Fibroblast of skin of right quadriceps (primary cell): ENCODE measurements around the gene TANC1.
"Not testable (repeated sequence)": the region's sequence is repeated elsewhere in the genome, so short reads cannot be mapped to it uniquely, and the experiment has no call there.

Experiments
- DNase-seq: peaks from one replicate; pipeline ENCODE4 v3.0.0-alpha.2; 2013

Gene TANC1

GRCh38 chr2:159032580-159032979 lies 64.1 kb downstream of the TANC1 start:
- no peak for DNase-seq

DNA sequence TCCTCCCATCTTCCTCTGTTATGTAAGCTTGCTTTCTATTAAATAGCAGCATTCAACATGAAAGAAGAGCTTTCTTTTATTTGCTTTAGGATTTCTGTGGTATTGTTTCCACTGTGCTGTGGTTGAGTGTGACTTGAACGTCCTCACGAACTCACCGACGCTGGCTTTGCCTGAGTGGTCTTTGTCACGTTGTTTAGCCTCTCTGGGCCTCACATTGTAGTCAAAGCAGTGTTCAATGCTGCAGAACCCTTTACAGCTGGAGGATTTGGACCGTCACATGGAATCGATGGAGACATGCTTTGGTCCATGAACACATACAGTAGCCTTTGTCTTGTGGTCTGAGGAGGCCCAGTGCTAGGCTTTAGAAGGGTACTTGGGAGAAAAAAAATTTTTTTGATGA lies 66.3 kb downstream of the TANC1 start:
- no peak for DNase-seq

- peak; percentile 56 for DNase-seq
Measured at GRCh38 chr2:159035790-159036411, 67.5 kb downstream of the TANC1 start.

- not testable (repeated sequence) for DNase-seq
Measured at GRCh38 chr2:159036461-159036860, 68.0 kb downstream of the TANC1 start.

DNA sequence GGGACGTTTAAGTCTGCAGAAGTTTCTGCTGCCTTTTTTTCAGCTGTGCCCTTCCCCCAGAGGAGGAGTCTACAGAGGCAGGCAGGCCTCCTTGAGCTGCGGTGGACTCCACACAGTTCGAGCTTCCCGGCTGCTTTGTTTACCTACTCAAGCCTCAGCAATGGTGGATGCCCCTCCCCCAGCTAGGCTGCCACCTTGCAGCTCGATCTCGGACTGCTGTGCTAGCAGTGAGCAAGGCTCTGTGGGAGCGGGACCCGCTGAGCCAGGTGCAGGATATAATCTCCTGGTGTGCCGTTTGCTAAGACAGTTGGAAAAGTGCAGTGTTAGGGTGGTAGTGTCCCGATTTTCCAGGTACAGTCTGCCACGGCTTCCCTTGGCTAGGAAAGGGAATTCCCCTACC lies 72.9 kb downstream of the TANC1 start:
- DNase-seq = not testable (repeated sequence)

DNA sequence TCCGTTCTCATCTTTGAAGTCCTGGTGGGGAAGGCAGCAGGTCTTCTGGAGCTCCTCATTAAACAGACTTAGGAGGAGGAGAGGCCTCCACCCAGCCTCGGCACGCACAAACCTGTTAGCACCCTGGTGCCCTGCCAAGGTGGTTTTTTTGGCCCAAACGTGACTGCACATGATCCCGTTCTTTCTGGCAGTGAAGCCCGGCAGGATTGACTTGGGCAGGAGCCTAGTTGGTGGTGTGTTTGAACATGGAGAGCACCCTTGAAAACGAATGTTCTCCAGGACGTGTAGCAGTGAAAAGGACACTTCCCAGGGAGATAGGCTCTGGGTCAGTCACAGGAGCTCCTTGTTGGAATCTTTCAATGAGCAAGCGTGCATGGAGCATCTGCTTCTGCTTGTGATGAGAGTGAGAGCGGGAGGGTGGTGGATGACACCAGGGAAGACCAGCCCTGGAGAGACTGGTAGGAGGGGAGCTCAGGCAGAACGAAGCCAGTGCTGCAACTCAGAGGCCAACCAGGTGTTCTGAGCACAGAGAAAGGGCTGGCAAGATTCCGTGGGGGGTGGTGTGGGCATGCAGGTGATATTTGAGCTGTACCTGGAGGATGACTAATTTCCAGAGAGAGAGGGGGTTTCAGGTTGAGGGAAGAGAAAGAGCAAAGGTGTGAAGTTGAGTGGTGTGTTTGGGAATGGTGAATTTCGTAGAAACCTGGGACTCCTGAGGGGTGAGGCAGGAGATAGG lies 73.8 kb downstream of the TANC1 start:
- DNase-seq = no peak

DNA sequence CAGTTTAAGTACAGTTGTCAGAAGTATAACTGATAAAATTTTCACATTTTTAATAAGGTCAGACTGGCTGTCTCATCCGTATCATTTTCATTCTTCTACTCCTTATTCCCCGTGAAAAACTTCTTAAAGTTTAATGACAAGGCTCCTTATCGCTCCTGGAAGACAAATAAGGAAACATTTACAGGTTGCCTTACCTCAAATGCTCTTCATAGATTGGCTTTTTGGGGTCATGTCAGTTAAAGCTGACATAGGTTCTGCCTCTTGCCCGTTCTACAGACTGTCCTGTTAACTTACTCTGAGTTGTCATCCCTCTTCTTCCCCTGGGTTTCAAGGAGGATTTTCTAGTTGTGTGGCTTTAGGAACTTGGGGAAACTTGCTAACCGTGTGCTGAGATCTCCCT lies 75.3 kb downstream of the TANC1 start:
- no peak for DNase-seq

DNA sequence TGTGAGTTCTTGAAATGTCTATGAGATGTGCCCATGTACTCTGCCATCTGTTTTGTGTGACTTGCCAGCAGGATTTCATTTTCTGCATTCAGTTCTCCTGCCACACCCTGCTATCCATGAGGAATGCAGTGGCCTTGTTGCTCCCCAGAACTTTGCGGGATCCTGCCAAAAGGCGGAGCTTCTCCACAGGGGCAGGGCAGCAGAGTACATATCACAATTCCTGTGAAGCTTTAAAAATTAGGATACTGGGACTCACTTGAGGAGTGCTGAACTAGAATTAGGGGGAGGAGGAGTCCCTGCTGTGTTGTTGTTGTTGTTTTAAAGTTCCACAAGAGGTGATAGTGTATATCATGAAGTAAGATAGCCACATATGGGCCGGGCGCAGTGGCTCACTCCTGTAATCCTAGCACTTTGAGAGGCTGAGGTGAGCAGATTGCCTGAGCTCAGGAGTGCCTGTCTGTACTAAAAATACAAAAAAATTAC lies 76.4 kb downstream of the TANC1 start:
- DNase-seq = peak; percentile 41

- peak; percentile 64 for DNase-seq
Measured at GRCh38 chr2:159045545-159046454, 77.4 kb downstream of the TANC1 start.

DNA sequence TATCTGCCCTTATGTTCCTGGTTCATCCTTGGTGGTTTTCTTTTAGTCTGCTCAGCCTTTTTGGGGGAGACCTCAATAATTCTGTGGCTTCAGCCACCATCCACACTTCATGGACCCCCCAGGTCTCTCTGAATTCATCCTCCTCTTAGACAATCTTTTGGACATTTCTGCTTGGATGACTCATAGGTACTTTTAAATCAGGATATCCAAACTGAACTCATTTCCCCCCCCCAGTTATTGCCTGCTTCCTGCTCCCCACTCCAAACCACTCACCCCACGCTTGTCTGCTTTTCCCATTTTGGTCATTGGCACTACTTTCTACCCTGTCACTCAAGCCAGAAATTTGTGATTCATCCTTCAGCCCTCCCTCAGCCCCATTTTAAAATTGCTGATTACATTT lies 78.5 kb downstream of the TANC1 start:
- peak; percentile 77 for DNase-seq

GRCh38 chr2:159050426-159050825 lies 82.0 kb downstream of the TANC1 start:
- DNase-seq = no peak

DNA sequence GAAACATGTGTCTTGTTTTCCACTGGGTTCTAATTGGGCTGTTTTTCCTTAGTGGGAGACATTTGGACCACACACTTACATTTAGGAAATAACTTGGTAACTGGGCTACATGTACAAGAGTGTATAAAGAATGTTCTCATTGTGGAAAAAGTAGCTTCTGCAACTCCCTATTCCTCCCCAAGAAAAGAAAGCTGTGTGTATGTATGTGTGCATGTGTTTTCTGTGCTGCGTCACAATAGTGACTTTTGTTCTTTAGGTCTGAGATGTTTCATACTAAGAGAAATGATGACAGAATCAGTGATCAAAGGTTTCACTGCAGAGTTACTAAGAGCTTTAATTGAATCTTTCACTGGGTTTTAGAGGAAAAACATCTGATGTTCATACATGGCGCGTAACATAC lies 82.7 kb downstream of the TANC1 start:
- no peak for DNase-seq

DNA sequence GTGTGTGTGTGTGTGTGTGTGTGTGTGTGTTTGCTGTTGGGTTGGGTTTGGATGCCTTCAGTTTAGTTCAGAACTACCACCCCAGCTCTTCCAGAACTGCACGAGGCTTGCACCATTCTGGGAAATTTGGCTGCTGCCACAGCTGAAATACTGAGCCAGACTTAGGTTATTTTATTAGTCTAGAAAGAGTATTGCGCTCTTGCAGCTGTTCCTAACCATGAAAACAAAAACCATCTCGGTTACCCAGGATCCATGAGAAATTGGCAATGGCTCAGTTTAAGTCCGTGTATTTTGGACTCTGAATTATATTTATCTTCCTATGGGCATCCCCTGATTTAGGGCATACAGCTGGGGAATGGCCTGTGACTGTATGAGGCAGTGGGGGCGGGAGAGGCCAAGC lies 83.2 kb downstream of the TANC1 start:
- no peak for DNase-seq

DNA sequence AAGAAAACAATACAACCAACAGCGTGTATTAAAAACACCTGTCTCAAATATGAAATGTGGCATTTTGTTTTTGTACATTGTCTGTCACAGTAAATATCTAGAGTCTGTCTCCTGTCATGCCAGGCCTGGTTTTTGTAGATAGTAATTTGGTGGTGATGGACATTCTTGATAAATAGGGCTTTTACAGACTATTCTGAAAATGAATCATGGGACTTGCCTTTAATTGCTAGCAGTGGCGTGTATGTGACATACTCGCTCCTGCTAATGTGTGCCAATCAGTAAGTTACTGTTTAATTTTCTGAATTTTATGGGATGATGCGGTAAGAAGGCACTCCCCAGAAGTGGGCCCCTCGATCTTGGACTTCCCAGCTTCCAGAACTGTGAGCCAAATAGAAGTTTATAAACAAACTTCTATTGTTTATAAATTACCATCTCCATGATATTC lies 83.7 kb downstream of the TANC1 start:
- no peak for DNase-seq

DNA sequence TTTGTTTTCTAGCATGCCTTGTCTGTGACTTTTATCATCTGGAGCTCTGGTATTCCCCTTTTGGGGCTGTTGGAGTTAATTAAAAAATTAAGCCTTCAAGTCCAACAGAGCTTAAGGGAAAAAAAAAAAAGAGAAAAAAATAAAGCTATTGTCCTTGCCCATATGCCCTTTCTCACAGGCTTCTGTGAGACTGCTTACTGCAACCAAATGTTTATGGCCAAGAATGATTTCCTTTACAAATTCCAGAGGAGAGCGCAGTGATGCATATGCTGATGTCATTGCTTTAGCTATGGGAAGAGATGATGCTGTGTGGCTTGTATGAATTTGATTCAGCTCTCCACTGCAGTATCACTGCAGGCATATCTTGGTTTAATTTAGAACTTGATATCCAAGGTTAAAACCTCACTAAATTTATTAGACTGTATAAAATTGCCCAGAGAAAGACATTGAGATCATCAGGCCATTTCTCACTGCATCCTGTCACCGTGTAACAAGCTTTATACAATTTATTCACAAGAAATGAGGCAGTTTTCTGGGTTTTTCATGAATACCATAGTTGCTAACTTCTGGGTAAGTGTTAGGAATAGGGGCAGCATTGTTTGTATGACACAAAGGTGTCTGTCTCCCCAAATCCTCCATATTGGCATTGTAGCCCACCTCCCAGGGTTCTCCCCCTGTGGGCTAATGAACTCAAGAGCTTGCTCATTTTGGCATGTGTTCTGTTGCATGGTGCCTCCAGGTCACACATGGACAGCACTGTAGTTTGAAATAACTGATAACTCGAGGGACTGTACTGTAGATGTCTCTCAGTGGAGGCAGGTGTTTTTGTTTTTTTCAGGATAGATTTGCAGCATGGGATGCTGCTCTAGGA lies 85.0 kb downstream of the TANC1 start:
- DNase-seq = peak; percentile 95

DNA sequence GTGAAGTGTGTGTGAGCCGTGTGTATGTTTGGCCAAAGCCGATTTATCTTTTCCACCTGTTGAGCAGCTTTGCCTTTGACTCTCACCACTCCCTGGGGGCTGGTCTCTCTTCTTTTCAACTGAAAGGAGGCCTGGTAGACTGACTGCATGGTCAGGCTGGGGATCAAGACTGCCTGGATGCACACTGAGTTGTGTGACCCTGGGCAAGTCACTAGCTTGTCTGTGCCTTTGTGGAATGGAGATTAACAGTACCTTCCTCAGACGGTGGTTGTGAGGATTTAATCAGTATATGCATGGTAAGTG lies 85.5 kb downstream of the TANC1 start:
- no peak for DNase-seq

GRCh38 chr2:159054985-159055384 lies 86.5 kb downstream of the TANC1 start:
- no peak for DNase-seq

DNA sequence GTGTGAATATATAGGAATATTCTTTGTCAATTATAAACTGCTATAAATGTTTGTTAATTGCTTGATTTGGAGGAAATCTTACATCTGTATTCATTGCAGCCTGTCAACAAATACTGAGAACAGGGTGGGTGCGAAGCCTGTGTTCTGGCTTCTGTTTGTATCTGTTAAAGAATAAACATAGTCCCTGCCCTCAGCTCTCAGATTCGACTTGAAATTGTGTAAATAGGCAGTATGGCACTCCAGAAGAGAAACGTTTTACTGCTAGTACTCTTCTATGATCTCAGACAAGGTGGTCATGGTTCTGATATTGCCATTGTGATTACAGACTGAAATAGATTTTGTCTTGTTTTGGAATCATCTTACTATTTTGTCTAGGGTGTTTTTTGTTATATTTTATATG lies 92.1 kb downstream of the TANC1 start:
- DNase-seq = no peak

- no peak for DNase-seq
Measured at GRCh38 chr2:159063677-159064076, 95.2 kb downstream of the TANC1 start.

GRCh38 chr2:159064446-159065301 lies 96.2 kb downstream of the TANC1 start:
- DNase-seq = no peak

DNA sequence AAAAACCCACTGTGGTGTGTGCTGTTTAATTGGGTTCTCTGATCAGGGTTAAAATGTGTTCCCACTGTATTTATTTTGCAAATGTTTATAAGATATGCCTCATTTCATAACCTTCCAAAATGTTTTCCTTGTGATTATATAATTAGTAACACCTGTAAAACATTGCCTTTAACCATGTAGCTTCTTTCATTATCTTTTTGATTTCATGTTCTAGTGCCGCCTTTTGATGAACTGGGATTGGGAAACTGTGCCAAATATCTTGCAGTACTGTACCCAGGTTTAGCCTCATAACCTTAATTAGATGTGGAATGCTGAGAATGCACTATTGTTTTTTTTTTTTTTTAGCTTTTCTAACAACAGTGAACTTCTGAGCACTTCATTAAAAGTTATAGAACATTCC lies 96.9 kb downstream of the TANC1 start:
- peak; percentile 65 for DNase-seq

DNA sequence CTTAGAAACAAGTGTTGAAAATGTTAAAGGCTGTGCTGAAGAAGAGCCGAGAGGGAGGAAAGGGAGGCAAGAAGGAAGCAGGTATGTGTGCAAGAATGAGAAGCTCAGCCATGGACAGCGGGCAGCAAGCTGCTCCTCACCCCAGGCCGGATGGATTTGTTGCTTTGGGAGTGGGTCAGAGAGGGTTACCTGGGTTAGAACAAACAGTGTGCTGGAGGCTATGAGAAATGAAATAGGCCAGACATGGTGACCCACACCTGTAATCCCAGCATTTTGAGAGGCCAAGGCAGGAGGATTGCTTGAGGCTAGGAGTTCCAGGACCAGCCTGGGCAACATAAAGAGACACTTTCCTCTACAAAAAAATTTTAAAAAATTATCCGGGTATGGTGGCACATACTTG lies 97.5 kb downstream of the TANC1 start:
- no peak for DNase-seq
